GM18499 (cell line): Measurements from ENCODE around the gene ST3GAL5.

Experiments used
- ATAC-seq: cut with Tn5 transposase; IDR thresholded peaks from one replicate; pipeline ENCODE4 v1.9.1; 2021; ENCODE audit warnings: moderate number of reproducible peaks; ENCODE audit not compliant: insufficient read depth, unreplicated experiment

Gene ST3GAL5

DNA sequence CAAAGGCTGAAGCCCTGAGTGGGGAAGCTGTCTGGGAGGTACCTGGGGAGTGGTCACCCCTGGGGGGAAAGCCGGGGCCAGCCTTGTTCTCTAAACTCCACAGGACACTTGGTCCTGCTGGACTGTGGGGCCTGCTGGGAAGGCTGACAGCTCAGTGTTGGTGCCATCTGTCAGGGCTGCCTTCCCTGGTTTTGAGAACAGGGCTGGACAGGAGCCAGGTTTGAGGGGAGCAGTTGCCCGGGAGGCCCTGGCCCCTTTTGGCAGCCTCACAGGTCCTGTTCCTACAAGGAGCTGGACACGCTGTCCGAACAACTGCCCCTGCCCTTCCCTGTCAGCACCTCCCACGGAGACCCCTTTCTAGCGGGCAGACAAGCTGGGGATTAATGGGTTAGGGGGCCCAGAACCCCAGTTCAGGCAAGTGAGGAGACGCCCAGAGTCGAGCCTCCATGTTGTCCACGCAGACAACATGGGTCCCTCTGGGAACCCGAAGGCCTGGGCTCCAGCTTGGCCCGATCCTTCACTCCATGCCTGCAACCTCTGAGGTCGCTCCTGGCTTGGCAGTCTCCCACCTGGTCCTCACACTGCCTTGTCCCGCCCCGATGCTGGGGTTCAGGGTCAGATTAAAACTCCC lies 94.2 kb downstream of the ST3GAL5 start:
- no peak for ATAC-seq

DNA sequence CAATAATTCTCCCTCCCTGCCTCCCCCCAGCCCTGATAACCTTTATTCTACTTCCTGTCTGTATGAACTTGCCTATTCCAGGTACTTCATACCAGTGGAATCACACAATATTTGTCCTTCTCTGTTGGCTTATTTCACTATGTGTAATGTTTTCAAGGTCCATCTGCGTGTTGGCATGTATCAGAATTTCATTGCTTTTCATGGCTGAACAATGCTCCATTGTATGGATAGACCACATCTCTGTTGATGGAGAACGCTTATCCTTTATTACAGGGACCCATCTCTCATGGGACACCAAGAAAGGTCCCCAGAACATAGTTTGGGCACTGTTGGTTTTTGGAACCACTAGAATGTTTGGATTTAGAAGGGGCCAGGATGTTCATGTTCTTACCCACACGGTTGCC lies 94.8 kb downstream of the ST3GAL5 start:
- ATAC-seq: no peak

DNA sequence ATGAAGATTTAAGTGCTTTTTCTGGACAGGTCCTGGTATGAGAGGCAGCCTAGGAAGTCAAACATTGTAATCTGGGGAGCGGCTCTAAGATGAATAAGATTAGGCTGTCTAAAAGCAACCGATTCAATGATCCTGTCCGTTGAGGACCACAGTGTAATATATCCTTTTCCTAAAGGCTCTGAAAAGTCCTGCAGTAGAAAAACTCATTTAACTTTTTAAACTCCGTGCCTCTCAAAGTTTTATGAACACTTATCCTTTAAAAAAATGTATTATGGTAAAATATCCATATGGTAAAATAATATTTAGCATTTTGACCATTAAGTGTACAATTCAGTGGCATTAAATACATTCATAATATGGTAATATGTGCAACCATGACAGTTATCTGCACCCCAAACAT lies 95.2 kb downstream of the ST3GAL5 start:
- no peak for ATAC-seq

DNA sequence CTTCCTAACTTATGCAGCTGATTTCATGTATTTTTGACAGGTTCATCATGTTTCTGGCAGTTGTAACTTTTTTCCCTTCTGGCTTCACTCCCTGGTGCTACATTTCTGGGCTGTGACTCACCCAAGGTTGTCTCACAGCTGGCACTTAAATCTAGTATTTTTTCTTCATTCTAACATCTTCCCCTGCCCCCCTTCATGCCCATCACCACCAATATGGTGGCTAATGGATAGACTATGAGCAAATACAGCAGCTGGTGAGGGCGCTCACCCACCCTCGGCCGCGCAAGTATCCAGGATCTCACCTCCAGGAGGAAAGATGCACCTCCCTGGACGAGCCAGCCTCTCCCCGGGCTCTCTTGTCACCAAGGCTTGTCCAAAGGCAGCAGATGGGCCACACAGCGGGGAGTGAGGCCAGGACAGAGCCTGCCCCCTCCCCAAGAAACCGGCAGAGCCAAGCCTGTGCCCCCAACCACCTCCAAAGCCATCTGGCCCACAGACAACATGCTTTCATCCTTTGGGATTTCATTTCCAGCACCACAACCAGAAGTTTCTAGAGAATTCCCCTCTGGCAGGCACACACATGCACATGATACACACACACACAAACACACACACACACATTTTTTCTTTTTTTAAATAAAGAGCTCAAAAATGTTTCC lies 95.9 kb downstream of the ST3GAL5 start:
- ATAC-seq: no peak

DNA sequence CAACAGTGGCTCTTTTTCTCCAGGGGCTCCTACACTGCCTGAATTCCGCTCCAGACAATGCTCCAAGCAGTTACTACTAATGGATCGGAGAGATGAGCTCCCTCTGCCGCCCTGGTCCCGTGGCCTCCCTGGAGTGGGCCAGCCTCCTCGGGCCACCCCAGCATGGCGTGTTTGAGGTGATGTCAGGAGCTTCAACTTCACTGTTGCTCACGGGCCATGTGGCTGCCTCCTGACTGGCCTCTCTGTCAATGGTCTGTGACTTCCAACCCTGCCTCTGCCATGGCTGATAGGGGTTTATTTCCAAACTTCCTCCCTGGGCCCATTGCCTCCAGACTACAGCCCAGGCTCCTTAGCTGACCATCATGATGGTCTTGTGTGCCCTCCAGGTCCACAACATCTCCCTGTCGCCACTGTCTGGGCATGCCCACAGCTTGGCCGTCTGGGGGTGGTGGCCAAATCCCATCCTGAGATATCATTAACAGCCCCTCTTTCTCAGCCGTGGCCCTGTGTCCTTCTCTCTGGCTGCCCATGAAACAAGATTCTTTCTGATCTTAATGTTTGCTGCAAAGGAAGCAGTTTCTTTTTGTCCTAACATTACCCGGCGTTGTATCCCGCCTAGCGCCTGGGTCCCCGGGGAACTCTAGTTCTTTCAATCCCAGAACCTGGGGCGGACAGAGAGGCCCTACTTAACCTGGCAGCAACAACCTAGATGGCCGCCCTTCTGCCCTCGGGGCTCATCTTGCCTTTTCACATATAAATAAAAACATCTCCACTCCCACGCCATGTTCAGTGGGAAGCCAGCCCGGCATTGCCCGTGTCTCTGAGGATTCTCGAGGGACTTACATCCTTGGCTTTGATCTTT lies 96.9 kb downstream of the ST3GAL5 start:
- ATAC-seq: no peak

DNA sequence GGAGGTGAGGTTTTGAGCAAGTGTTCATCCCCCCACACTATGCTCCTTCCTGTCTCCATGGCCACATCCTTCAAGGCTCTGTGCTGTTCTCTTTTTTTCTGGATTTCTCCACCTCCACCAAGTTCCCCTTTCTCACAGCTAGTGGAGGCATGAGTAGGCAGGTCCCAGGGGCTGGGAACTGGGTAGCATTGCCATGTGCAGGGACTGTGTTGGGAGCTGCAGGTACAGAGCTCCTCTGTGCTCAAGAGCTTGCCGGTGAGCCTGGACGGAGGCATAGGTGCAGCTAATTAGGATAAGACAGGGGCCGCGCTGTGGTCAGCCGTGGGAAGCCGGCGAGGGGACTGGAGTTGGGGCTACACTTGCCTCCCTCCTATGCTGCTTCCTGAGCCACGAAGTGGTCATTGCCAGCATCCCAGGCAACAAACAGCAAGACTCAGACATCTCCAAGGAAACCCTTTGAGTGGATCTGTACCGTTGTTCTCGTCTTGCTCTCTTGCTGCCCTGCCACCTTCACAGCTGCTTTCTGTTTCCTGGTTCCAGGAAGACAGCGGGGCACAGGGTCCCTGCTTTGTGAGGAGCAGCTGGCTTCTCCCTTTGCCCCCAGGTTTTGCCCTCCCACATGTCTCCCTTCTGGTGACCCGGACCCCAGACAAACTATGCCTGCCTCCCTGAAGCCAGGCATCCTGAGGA lies 98.1 kb downstream of the ST3GAL5 start:
- ATAC-seq: no peak

DNA sequence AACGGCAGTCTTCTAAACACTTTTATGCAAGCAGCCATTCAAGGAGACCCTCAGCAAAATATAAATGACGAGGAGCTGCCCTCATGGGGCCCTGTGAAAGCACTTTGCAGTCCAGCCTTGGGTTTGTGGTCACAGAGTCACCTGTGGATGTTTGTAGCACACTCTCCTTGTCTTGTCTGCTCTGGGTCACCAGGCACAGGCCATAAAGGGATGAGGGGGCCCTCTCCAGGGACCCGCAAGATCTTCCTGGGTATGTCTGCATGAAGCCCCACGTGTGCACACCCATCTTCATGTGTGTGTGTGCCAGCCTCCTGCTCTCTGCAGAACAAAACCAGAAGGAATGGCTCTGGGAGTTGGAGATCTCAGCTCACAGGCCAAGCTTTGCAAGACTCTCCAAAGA lies 98.8 kb downstream of the ST3GAL5 start:
- no peak for ATAC-seq

DNA sequence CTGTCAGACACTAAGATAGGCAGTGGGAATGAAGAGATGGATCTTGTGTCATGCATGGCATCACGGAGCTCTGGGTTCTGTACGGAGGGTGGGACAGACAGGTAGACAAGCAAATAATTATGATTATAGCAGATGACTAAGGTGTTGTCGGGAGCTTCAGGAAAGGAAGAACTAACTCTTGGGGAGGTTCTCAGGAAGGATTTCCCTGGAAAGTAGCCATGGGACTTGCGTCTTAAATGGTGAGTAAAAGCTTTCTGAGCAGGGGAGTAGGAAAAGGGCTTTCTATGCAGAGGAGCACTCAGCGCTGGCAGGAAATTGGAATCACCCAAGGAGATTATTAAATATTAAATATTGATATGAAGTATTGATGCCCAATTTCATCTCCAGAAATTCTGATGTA lies 99.5 kb downstream of the ST3GAL5 start:
- ATAC-seq: no peak

DNA sequence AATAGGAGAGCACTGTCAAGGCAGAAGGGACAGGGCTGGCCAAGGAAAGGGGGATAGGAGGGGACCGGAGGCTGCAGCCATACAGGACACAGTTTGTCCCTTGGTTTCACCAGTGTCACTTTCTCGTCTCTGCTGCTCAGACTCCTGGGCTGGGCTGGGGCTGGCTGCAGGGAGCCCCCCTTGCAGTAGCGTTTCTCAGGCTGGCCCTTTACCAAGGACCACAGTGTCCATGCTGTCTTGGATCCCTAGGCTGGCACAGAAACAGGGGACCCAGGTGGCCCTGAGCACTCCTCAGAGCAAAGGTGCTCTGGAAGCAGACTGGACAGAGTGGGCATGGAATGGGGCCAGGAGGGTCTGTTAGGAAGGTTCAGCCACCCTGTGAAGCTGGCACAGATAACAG lies 100.2 kb downstream of the ST3GAL5 start:
- no peak for ATAC-seq

DNA sequence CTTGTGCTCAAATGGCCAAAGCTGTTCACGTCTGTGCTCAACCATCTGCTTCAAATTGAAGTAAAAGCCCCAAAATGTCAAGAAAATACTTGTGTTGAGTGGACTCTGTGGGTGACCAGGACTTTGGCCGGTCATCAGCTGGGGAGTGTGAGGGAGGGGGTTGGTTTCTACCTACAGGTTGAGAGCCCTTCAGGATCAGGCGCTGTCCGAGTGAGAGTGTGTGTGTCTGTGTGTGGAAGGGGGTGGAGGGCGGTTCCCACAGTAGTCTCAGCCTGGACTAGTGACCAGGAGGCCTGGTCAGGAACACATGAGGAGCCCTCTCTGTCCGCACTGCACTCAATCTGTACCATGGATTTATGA lies 100.8 kb downstream of the ST3GAL5 start:
- ATAC-seq: no peak

DNA sequence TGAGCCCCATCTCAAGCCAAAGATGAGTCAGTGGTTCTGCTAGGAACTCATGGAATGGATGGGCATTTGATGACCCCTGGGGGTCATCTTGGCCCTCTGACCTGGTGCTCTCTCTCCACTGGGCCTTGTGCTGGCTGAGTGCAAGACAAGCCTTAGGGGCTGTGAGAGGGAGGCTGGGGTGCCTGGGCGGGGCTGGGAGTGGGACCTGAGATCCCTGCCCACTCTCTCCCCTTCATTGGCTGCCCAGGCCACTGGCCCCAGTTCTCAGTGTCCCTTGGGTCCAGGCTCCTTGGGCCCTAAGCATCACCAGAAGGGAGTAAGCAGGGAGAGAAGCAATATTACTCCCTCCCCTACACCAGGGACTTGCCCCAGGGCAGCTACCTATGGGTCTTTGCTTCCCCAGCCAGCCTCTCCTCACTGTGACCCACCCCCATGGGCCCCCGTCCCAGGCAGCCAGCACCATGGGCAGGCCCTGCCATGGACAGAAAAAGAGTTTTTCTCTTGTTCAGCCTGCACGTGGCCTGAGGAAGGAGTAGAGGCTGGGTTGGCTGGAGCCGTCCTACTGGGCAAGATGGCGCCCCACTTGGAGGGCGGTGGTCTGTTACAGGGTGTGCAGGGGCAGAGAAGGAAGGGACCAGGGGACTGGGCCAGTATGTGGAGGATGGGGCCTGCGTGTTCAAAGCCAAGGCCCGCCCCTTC lies 101.4 kb downstream of the ST3GAL5 start:
- ATAC-seq: no peak
